ENCODE data around the gene MARCHF10. TPM values are rescaled to one million over a fixed set of nuclear protein-coding genes. Genes with fewer than 3 reads are reported as not detected.

Gene MARCHF10, protein sequence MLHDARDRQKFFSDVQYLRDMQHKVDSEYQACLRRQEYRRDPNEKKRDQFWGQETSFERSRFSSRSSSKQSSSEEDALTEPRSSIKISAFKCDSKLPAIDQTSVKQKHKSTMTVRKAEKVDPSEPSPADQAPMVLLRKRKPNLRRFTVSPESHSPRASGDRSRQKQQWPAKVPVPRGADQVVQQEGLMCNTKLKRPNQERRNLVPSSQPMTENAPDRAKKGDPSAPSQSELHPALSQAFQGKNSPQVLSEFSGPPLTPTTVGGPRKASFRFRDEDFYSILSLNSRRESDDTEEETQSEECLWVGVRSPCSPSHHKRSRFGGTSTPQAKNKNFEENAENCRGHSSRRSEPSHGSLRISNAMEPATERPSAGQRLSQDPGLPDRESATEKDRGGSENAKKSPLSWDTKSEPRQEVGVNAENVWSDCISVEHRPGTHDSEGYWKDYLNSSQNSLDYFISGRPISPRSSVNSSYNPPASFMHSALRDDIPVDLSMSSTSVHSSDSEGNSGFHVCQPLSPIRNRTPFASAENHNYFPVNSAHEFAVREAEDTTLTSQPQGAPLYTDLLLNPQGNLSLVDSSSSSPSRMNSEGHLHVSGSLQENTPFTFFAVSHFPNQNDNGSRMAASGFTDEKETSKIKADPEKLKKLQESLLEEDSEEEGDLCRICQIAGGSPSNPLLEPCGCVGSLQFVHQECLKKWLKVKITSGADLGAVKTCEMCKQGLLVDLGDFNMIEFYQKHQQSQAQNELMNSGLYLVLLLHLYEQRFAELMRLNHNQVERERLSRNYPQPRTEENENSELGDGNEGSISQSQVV
- total RNA-seq (ENCODE audit: low replicate concordance) = not detected in 2 replicates
- long read RNA-seq = 0 reads

DNA sequence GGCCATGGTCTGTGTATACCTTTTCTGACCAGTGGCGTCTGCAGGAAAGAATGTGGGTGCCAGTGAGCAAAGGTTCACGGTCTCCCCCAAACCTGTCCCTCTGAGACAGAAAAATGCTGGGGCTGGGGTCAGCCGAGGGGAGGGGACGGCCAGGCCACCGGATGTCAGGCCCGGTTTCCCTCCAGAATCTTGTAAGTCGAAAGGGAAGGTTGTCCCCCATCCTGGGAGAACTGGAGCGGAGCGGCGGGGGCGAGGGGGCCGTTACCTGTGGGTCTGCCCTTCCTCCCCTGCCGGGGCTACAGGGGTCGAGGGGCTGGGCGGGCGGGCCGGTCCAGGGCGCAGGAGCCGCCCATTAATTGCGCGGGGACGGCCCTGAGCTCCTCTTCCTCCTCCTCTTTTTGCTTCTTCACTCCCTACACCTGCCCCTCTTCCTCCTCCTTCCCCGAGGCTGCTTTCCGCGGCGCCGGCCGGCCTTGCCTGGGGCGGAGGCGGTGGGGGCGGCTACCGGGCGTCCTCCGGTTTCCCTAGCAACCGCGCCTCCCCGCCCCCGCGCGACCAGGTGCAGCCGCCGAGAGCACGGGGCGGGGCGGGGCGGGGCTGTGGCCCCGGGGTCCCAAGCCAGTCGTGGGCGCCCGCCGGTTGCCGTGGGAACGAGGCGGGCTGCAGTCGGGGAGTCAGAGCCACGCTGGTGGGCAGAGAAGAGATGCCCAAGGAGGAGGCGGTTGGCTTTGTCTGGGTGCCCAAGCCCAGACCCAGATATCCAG lies at the start of gene MARCHF10:
Gene MARCHF10 (minus strand): TSS at position 503 of the 764 bp plus-strand sequence. CDS start 6,579 bp downstream, outside the sequence.
- H3K4me1 Mint-ChIP-seq (ENCODE audit: unreplicated experiment) = peaks cover 26% of the 10 kb centered on the region
- H3K27ac Mint-ChIP-seq = no peak within 1 kb of the TSS
- no peaks in the 10 kb centered on the region for H3K36me3 Mint-ChIP-seq
- no peaks in the 10 kb centered on the region for H3K9me3 Mint-ChIP-seq
- no peak for TF ChIP-seq CTCF (conservative IDR thresholded peaks at IDR 0.05)
- peak within 1 kb of the TSS; percentile 54 for H3K4me3 Mint-ChIP-seq
- peaks cover 10% of the 10 kb centered on the region for H3K27me3 Mint-ChIP-seq
- DNase-seq (ENCODE audit: extremely low spot score, unreplicated experiment) = no peak

- Mint-ChIP-seq H3K27me3 (no peaks in the 10 kb centered on the region), H3K36me3 (no peaks in the 10 kb centered on the region), H3K9me3 (peaks cover 4% of the 10 kb centered on the region), H3K4me1 (ENCODE audit: unreplicated experiment) (peaks cover 38% of the 10 kb centered on the region), H3K27ac (no peak overlapping the region), H3K4me3 (no peak overlapping the region)
- TF ChIP-seq CTCF (conservative IDR thresholded peaks at IDR 0.05) = no peak
- DNase-seq (ENCODE audit: extremely low spot score, unreplicated experiment) = no peak
Measured at GRCh38 chr17:62857526-62857925, 49.4 kb upstream of the MARCHF10 start.

GRCh38 chr17:62856594-62856993 lies 48.5 kb upstream of the MARCHF10 start:
- H3K27me3 Mint-ChIP-seq = no peaks in the 10 kb centered on the region
- peaks cover 33% of the 10 kb centered on the region for H3K4me1 Mint-ChIP-seq (ENCODE audit: unreplicated experiment)
- no peak for DNase-seq (ENCODE audit: extremely low spot score, unreplicated experiment)
- H3K36me3 Mint-ChIP-seq = no peaks in the 10 kb centered on the region
- peaks cover 2% of the 10 kb centered on the region for H3K9me3 Mint-ChIP-seq
- no peak overlapping the region for H3K4me3 Mint-ChIP-seq
- H3K27ac Mint-ChIP-seq = peak overlapping the region; percentile 19
- TF ChIP-seq CTCF (conservative IDR thresholded peaks at IDR 0.05) = no peak

DNA sequence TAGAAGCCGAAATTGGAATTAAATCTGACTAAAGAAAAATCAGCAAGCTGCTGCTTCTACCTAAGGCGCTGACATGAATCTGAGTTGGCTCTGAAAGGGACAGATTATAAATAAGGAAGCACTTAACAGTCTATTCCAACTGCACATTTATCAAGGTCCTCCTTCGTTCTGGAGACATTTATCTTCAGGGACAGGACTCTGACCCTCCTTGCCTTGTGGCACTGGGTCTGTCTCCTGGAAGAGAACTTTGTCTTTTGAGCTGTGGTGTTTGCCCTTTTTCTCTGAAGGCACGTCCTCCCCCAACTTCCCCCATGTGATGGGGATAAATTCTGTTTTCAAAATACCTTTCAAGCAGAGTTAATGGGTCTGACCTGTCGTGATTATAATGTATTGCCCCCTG lies 47.0 kb upstream of the MARCHF10 start:
- no peak for DNase-seq (ENCODE audit: extremely low spot score, unreplicated experiment)
- TF ChIP-seq CTCF (conservative IDR thresholded peaks at IDR 0.05) = no peak
- no peaks in the 10 kb centered on the region for H3K9me3 Mint-ChIP-seq
- H3K4me3 Mint-ChIP-seq = peak overlapping the region; percentile 12
- peaks cover 22% of the 10 kb centered on the region for H3K4me1 Mint-ChIP-seq (ENCODE audit: unreplicated experiment)
- peak overlapping the region; percentile 19 for H3K27ac Mint-ChIP-seq
- no peaks in the 10 kb centered on the region for H3K36me3 Mint-ChIP-seq
- no peaks in the 10 kb centered on the region for H3K27me3 Mint-ChIP-seq

DNA sequence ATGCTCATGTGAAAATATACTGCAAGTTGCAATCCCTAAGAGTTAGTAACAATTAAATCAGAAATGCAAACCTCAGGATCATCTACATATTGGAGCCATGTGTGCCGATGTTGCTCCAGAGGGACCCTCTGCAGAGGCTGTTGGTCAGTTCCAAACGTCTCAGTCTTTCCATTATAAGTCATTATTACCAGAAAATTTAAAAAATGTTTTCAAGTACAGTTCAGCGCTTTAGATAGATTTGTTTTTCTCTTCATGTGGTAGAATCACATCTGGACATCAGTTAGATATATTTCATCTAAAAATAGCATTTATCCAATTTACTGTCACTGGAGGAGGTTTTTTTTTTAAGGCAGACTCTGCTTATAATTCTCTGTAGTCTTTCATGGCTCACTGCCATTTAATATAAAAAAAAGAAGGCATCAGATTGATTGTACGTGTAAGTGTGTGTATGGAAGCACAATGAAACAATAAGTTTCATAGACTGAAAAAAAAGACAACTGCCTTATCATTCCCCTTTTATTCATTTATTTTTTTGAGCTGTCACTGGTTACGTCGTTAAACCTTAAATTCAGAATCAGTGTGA lies 46.1 kb upstream of the MARCHF10 start:
- no peak for DNase-seq (ENCODE audit: extremely low spot score, unreplicated experiment)
- no peaks in the 10 kb centered on the region for H3K9me3 Mint-ChIP-seq
- H3K4me1 Mint-ChIP-seq (ENCODE audit: unreplicated experiment) = peaks cover 22% of the 10 kb centered on the region
- no peaks in the 10 kb centered on the region for H3K27me3 Mint-ChIP-seq
- H3K4me3 Mint-ChIP-seq = no peak overlapping the region
- peak overlapping the region; percentile 19 for H3K27ac Mint-ChIP-seq
- no peak for TF ChIP-seq CTCF (conservative IDR thresholded peaks at IDR 0.05)
- no peaks in the 10 kb centered on the region for H3K36me3 Mint-ChIP-seq

Measured in type B pancreatic cell (in vitro differentiated cells).